Endothelial cell of umbilical vein (primary cell): ENCODE measurements around the gene OR8B2. TPM values are rescaled to one million over a fixed set of nuclear protein-coding genes. Genes with fewer than 3 reads are reported as not detected.

Experiments
- BruUV-seq: library from RNA; stranded (reverse); fragments of 400-500 nt; replicated peaks from 2 replicates; lab custom pipeline; 2021; lab: Mats Ljungman, UMichigan
- CTCF ChIA-PET: fragments of 300-600, 350-600 bp; sonication (Branson Sonifier 250); formaldehyde crosslinking; loops from one replicate; lab custom pipeline; 2021; ENCODE audit warnings: antibody characterized with exemption, inconsistent platforms; lab: Charles Lee
- POLR2A ChIA-PET: fragments of 300-600, 350-600 bp; sonication (Branson Sonifier 250); formaldehyde crosslinking; loops from one replicate; lab custom pipeline; 2021; ENCODE audit warnings: antibody characterized with exemption, inconsistent platforms; lab: Charles Lee
- DNase-seq: peaks from one replicate; pipeline ENCODE4 v3.0.0-alpha.2; 2011; ENCODE audit warnings: low read depth, low spot score
- FAIRE-seq: peaks from 2 replicates; lab custom pipeline; 2011; peaks lifted over from hg19 to GRCh38; lab: Jason Lieb, UNC
- H2AFZ ChIP-seq: 2 replicates; pipeline ENCODE4 v1.6.0; 2012; ENCODE audit warnings: low read depth, low read length, control low read depth, inconsistent platforms
- H3K27ac ChIP-seq: 2 replicates; pipeline ENCODE4 v1.5.1; 2011; ENCODE audit warnings: low read depth, mild to moderate bottlenecking, control low read depth, low read length, moderate library complexity; ENCODE audit not compliant: insufficient read depth
- H3K27me3 ChIP-seq, 2 experiments: 2 replicates each; pipeline versions ENCODE4 v1.6.0 to v1.6.1; 2011; ENCODE audit warnings: low read length in 2 of 2, mixed read lengths in 1 of 2; ENCODE audit not compliant: control insufficient read depth in 2 of 2, insufficient read depth in 2 of 2
- H3K36me3 ChIP-seq, 2 experiments: 2 replicates in 1 of 2; 3 replicates in 1 of 2; pipeline ENCODE4 v1.5.1; 2011; ENCODE audit warnings: low read length in 2 of 2, mild to moderate bottlenecking in 1 of 2, moderate library complexity in 1 of 2; ENCODE audit not compliant: control insufficient read depth in 2 of 2, insufficient read depth in 2 of 2; ENCODE audit errors: extremely low read depth in 1 of 2
- H3K4me1 ChIP-seq: 3 replicates; pipeline ENCODE4 v1.5.1; 2011; ENCODE audit warnings: mild to moderate bottlenecking, low read length; ENCODE audit not compliant: control insufficient read depth, insufficient read depth; ENCODE audit errors: extremely low read depth
- H3K4me2 ChIP-seq: 2 replicates; pipeline ENCODE4 v1.6.1; 2011; ENCODE audit warnings: low read length, control low read depth, mixed read lengths; ENCODE audit not compliant: insufficient read depth
- H3K4me3 ChIP-seq, 3 experiments: fragments of 200-600 bp in 1 of 3; sonication (generic), shearing (Covaris generic) in 1 of 3; replicated peaks in 1 of 3; 2 replicates each; pipeline ENCODE4 v1.5.1; 2011 to 2016; ENCODE audit warnings: control low read depth in 3 of 3, low read length in 3 of 3, mild to moderate bottlenecking in 2 of 3, inconsistent platforms in 1 of 3, low read depth in 1 of 3, moderate library complexity in 1 of 3; ENCODE audit not compliant: insufficient read depth in 1 of 3
- H3K79me2 ChIP-seq: 2 replicates; pipeline ENCODE4 v1.6.0; 2012; ENCODE audit warnings: low read length, inconsistent platforms; ENCODE audit not compliant: control insufficient read depth, insufficient read depth
- H3K9ac ChIP-seq: replicated peaks from 2 replicates; pipeline ENCODE3; 2011; ENCODE audit warnings: low read length, control low read depth; ENCODE audit not compliant: insufficient read depth; ENCODE audit errors: extremely low read depth
- H3K9me1 ChIP-seq: replicated peaks from 3 replicates; pipeline ENCODE4 v1.6.0; 2011; ENCODE audit warnings: mild to moderate bottlenecking, low read length; ENCODE audit not compliant: control insufficient read depth, insufficient read depth; ENCODE audit errors: extremely low read depth
- H3K9me3 ChIP-seq: replicated peaks from 2 replicates; pipeline ENCODE4 v1.5.1; 2012; ENCODE audit warnings: low read length, inconsistent platforms; ENCODE audit not compliant: control insufficient read depth, insufficient read depth
- H4K20me1 ChIP-seq: replicated peaks from 2 replicates; pipeline ENCODE3; 2011; ENCODE audit warnings: mild to moderate bottlenecking, low read length; ENCODE audit not compliant: control insufficient read depth, insufficient read depth; ENCODE audit errors: extremely low read depth
- CTCF ChIP-seq, 2 donors: IDR thresholded peaks; 1 replicate in 1 of 2; 2 replicates in 1 of 2; pipeline ENCODE4 v1.5.1; 2011; ENCODE audit warnings: low read length in 2 of 2, mild to moderate bottlenecking in 2 of 2, moderate library complexity in 2 of 2, control low read depth in 1 of 2, inconsistent platforms in 1 of 2, low read depth in 1 of 2; ENCODE audit not compliant: insufficient read depth in 1 of 2; ENCODE audit errors: extremely low read depth in 1 of 2
- EZH2 ChIP-seq: IDR thresholded peaks from 2 replicates; pipeline ENCODE4 v1.6.1; 2012; ENCODE audit warnings: borderline replicate concordance, low read depth, mild to moderate bottlenecking, moderate library complexity, low read length, inconsistent platforms; ENCODE audit not compliant: severe bottlenecking
- FOS ChIP-seq: IDR thresholded peaks from 2 replicates; pipeline ENCODE4 v1.6.1; 2011; ENCODE audit warnings: mild to moderate bottlenecking, low read length, moderate library complexity, borderline replicate concordance; ENCODE audit not compliant: insufficient read depth
- GATA2 ChIP-seq: IDR thresholded peaks from 2 replicates; pipeline ENCODE4 v1.7.0; 2011; ENCODE audit warnings: low read depth, mild to moderate bottlenecking, moderate library complexity, mixed read lengths, low read length; ENCODE audit not compliant: insufficient read length, insufficient read depth
- JUN ChIP-seq: IDR thresholded peaks from 2 replicates; pipeline ENCODE4 v1.6.1; 2011; ENCODE audit warnings: borderline replicate concordance, low read depth; ENCODE audit not compliant: insufficient read length, insufficient read depth
- MAX ChIP-seq: IDR thresholded peaks from 2 replicates; pipeline ENCODE4 v1.6.1; 2011; ENCODE audit not compliant: insufficient read depth, insufficient read length
- MYC ChIP-seq: IDR thresholded peaks from one replicate; pipeline ENCODE4 v1.6.1; 2011; ENCODE audit warnings: mild to moderate bottlenecking, low read depth, low read length
- POLR2A ChIP-seq: IDR thresholded peaks from 2 replicates; pipeline ENCODE4 v1.6.1; 2012; ENCODE audit warnings: low read depth, mild to moderate bottlenecking, control low read depth, low read length
- POLR2AphosphoS5 ChIP-seq: IDR thresholded peaks from 2 replicates; pipeline ENCODE4 v1.6.1; 2012; ENCODE audit warnings: low read depth, mild to moderate bottlenecking, control low read depth, low read length, moderate library complexity; ENCODE audit not compliant: insufficient read depth
- dilution Hi-C: fragments of 300-500 bp; cut with MboI; formaldehyde crosslinking; loops from one replicate; pipeline ENCODE4 v1.15.0; 2019; ENCODE audit warnings: low sequenced_read_pairs; ENCODE audit not compliant: extremely low pct_ligation_motif_present
- intact Hi-C: fragments of 100-400 bp; cut with micrococcal nuclease; formaldehyde crosslinking; loops from one replicate; pipeline ENCODE4 v1.10.0; 2022
- polyA plus RNA-seq, 4 experiments: library from polyadenylated mRNA; depleted of rRNA in 3 of 4; stranded (reverse) in 3 of 4; unstranded in 1 of 4; fragments of >200 nt; gene quantifications; 2 replicates each; pipeline versions ENCODE4 v1.2.1 to v1.2.3, GENCODE V29; 2011 to 2012; ENCODE audit warnings: missing spikeins in 1 of 4
- total RNA-seq: library from RNA; stranded (reverse); gene quantifications from 2 replicates; pipeline ENCODE4 v1.2.3, GENCODE V29; 2021

OR8B2 gene
- total and polyA plus RNA-seq, 2 donors (not counting 3 experiments of a cell fraction or from before 2014, with no cell fraction given): not detected

GRCh38 chr11:124380585-124380984 is 3.7 kb downstream of the OR8B2 start:
- dilution Hi-C loops: no loop called here
- H3K36me3 ChIP-seq: no peaks in the 10 kb centered on the region
- ChIA-PET CTCF (no interaction called here), POLR2A (no interaction called here)
- no peaks in the 10 kb centered on the region for H3K4me1 ChIP-seq
- no peaks in the 10 kb centered on the region for H3K79me2 ChIP-seq
- H3K4me2 ChIP-seq: no peak overlapping the region
- DNase-seq (no peak), FAIRE-seq (no peak)
- TF ChIP-seq CTCF (IDR thresholded peaks at IDR 0.05; ENCODE audit: extremely low read depth in 1 of 2, insufficient read depth in 1 of 2, low read depth in 1 of 2, low read length in 2 of 2): no peak
- TF ChIP-seq FOS: no peak
- TF ChIP-seq POLR2A: no peak
- TF ChIP-seq EZH2: no peak
- TF ChIP-seq JUN: no peak
- TF ChIP-seq MAX: no peak
- TF ChIP-seq POLR2AphosphoS5: no peak
- TF ChIP-seq GATA2: no peak
- no peak for TF ChIP-seq MYC
- no peak overlapping the region for H3K9ac ChIP-seq
- H3K9me3 ChIP-seq: no peaks in the 10 kb centered on the region
- H3K4me3 ChIP-seq: no peak overlapping the region
- intact Hi-C loops: no loop called here
- no peak overlapping the region for H2AFZ ChIP-seq
- H3K27me3 ChIP-seq: no peaks in the 10 kb centered on the region
- no TSS peak for BruUV-seq
- H4K20me1 ChIP-seq: no peaks in the 10 kb centered on the region
- H3K9me1 ChIP-seq: no peaks in the 10 kb centered on the region
- H3K27ac ChIP-seq: no peak overlapping the region
